IMR-90 (cell line): ENCODE measurements around the gene OSCAR. TPM values are rescaled to one million over a fixed set of nuclear protein-coding genes. Genes with fewer than 3 reads are reported as not detected.

Source experiments
- ATAC-seq: fragments of 200-7000 bp; cut with Tn5 transposase; 2 replicates; pipeline ENCODE4 v1.9.1; 2020; ENCODE audit warnings: low read depth, mild to moderate bottlenecking, moderate library complexity
- BruUV-seq: library from RNA; stranded (reverse); fragments of 400-500 nt; replicated peaks from 2 replicates; lab custom pipeline; 2021; lab: Mats Ljungman, UMichigan
- CTCF ChIA-PET: fragments of 300-600 bp; formaldehyde crosslinking; extraction: SDS; loops from one replicate; lab custom pipeline; 2021; ENCODE audit warnings: antibody characterized with exemption; lab: Yijun Ruan, JAX
- POLR2A ChIA-PET: fragments of 300-600 bp; sonication (Branson Sonifier 250); formaldehyde crosslinking; loops from one replicate; lab custom pipeline; 2022; ENCODE audit warnings: antibody characterized with exemption; ENCODE audit not compliant: unreplicated experiment; lab: Charles Lee
- DNase-seq: peaks from one replicate; pipeline ENCODE4 v3.0.0; 2013
- H2AFZ ChIP-seq: replicated peaks from 2 replicates; pipeline ENCODE3; 2013; ENCODE audit warnings: low read length, mild to moderate bottlenecking; ENCODE audit not compliant: poor library complexity
- H2AK5ac ChIP-seq: 2 replicates; pipeline ENCODE4 v1.6.1; 2013; ENCODE audit warnings: low read depth, low read length, inconsistent platforms
- H2AK9ac ChIP-seq: replicated peaks from 2 replicates; pipeline ENCODE3; 2013; ENCODE audit warnings: mild to moderate bottlenecking, low read depth, low read length, moderate library complexity; ENCODE audit not compliant: poor library complexity
- H2BK120ac ChIP-seq: 2 replicates; pipeline ENCODE4 v1.6.1; 2013; ENCODE audit warnings: low read depth, low read length, inconsistent platforms
- H2BK15ac ChIP-seq: 3 replicates; pipeline ENCODE4 v1.6.1; 2013; ENCODE audit warnings: low read depth, low read length, inconsistent platforms
- H2BK20ac ChIP-seq: 2 replicates; pipeline ENCODE4 v1.6.1; 2013; ENCODE audit warnings: low read depth, mild to moderate bottlenecking, inconsistent platforms, low read length, moderate library complexity
- H2BK5ac ChIP-seq: 2 replicates; pipeline ENCODE4 v1.6.1; 2013; ENCODE audit warnings: mild to moderate bottlenecking, low read depth, low read length, inconsistent platforms; ENCODE audit not compliant: poor library complexity, severe bottlenecking
- H3K14ac ChIP-seq: replicated peaks from 2 replicates; pipeline ENCODE4 v1.6.1; 2013; ENCODE audit warnings: low read depth, low read length, inconsistent platforms
- H3K18ac ChIP-seq: 2 replicates; pipeline ENCODE4 v1.6.1; 2013; ENCODE audit warnings: low read depth, low read length, control low read depth
- H3K23ac ChIP-seq: 2 replicates; pipeline ENCODE4 v1.6.1; 2013; ENCODE audit warnings: low read depth, low read length, inconsistent platforms
- H3K27ac ChIP-seq: 2 replicates; pipeline ENCODE4 v1.5.1; 2013; ENCODE audit warnings: mild to moderate bottlenecking, control low read depth, low read length; ENCODE audit not compliant: insufficient read depth
- H3K27me3 ChIP-seq: 2 replicates; pipeline ENCODE4 v1.6.1; 2013; ENCODE audit warnings: low read length; ENCODE audit not compliant: control insufficient read depth, insufficient read depth
- H3K36me3 ChIP-seq: 2 replicates; pipeline ENCODE4 v1.6.1; 2013; ENCODE audit warnings: low read length, mixed read lengths; ENCODE audit not compliant: control insufficient read depth, insufficient read depth
- H3K4ac ChIP-seq: 2 replicates; pipeline ENCODE4 v1.6.1; 2013; ENCODE audit warnings: low read depth, low read length, inconsistent platforms
- H3K4me1 ChIP-seq: 2 replicates; pipeline ENCODE4 v1.6.1; 2013; ENCODE audit warnings: low read length, mixed read lengths; ENCODE audit not compliant: control insufficient read depth, insufficient read depth
- H3K4me2 ChIP-seq: 2 replicates; pipeline ENCODE4 v1.6.1; 2013; ENCODE audit warnings: low read depth, mild to moderate bottlenecking, control low read depth, low read length, moderate library complexity
- H3K4me3 ChIP-seq: 2 replicates; pipeline ENCODE4 v1.5.1; 2013; ENCODE audit warnings: low read depth, mild to moderate bottlenecking, control low read depth, low read length, moderate library complexity; ENCODE audit not compliant: insufficient read depth
- H3K56ac ChIP-seq: 2 replicates; pipeline ENCODE4 v1.6.1; 2013; ENCODE audit warnings: low read length, inconsistent platforms; ENCODE audit not compliant: insufficient read depth; ENCODE audit errors: extremely low read depth
- H3K79me1 ChIP-seq, 2 experiments: 2 replicates each; pipeline ENCODE4 v1.6.1; 2013; ENCODE audit warnings: low read length in 2 of 2, inconsistent platforms in 1 of 2, low read depth in 1 of 2
- H3K9ac ChIP-seq: 2 replicates; pipeline ENCODE4 v1.6.1; 2013; ENCODE audit warnings: low read depth, low read length, control low read depth
- H3K9me1 ChIP-seq: 2 replicates; pipeline ENCODE4 v1.6.1; 2013; ENCODE audit warnings: low read length, inconsistent platforms; ENCODE audit not compliant: insufficient read depth
- H3K9me3 ChIP-seq: 2 replicates; pipeline ENCODE4 v1.6.1; 2013; ENCODE audit warnings: low read length; ENCODE audit not compliant: control insufficient read depth, insufficient read depth
- H4K20me1 ChIP-seq: 2 replicates; pipeline ENCODE4 v1.6.1; 2013; ENCODE audit warnings: low read length, inconsistent platforms; ENCODE audit not compliant: insufficient read depth
- H4K5ac ChIP-seq: 2 replicates; pipeline ENCODE4 v1.6.1; 2013; ENCODE audit warnings: mild to moderate bottlenecking, low read depth, low read length, control low read depth
- H4K8ac ChIP-seq, 2 experiments: 2 replicates each; pipeline ENCODE4 v1.6.1; 2013; ENCODE audit warnings: low read depth in 2 of 2, low read length in 2 of 2, control low read depth in 1 of 2, inconsistent platforms in 1 of 2
- H4K91ac ChIP-seq: 2 replicates; pipeline ENCODE4 v1.6.1; 2013; ENCODE audit warnings: low read depth, low read length, inconsistent platforms; ENCODE audit not compliant: insufficient read depth
- CHD1 ChIP-seq: IDR thresholded peaks from 2 replicates; pipeline ENCODE4 v1.6.1; 2012; ENCODE audit warnings: low read depth, low read length, improper control_type of control experiment
- FOS ChIP-seq: fragments of 150-350 bp; IDR thresholded peaks from 2 replicates; pipeline ENCODE4 v1.6.1; 2016; ENCODE audit warnings: low read depth, low read length
- MAFK ChIP-seq: IDR thresholded peaks from 2 replicates; pipeline ENCODE4 v1.6.1; 2012; ENCODE audit warnings: low read depth, low read length, improper control_type of control experiment
- MAZ ChIP-seq: IDR thresholded peaks from 2 replicates; pipeline ENCODE4 v1.6.1; 2012; ENCODE audit warnings: low read depth, mild to moderate bottlenecking, low read length, improper control_type of control experiment, moderate library complexity, borderline replicate concordance
- MXI1 ChIP-seq: IDR thresholded peaks from 2 replicates; pipeline ENCODE4 v1.6.1; 2012; ENCODE audit warnings: low read depth, mild to moderate bottlenecking, low read length, moderate library complexity, borderline replicate concordance
- WGBS, 2 experiments: methylation state at CpG; one replicate each; pipeline versions ENCODE4 v1.1.5 to v1.1.7; 2013; ENCODE audit warnings: missing lambda C conversion rate in 2 of 2; ENCODE audit not compliant: insufficient read length in 1 of 2; ENCODE audit errors: extremely low coverage in 2 of 2; 5-methylcytosine and 5-hydroxymethylcytosine counted together
- dilution Hi-C: fragments of 300-500 bp; cut with HindIII; formaldehyde crosslinking; loops from one replicate; pipeline ENCODE4 v1.14.3; 2018; ENCODE audit warnings: low sequenced_read_pairs; ENCODE audit not compliant: unreplicated experiment
- in situ Hi-C: fragments of 300-500 bp; cut with MboI; formaldehyde crosslinking; loops from 3 replicates; pipeline ENCODE4 v1.14.3; 2019; ENCODE audit warnings: low sequenced_read_pairs, inconsistent platforms, mixed read lengths
- intact Hi-C: fragments of 100-400 bp; cut with micrococcal nuclease; formaldehyde crosslinking; loops from 2 replicates; pipeline ENCODE4 v1.10.0; 2022
- polyA plus RNA-seq, 3 experiments: library from polyadenylated mRNA; depleted of rRNA; stranded (reverse); fragments of >200 nt; gene quantifications; 2 replicates each; pipeline ENCODE4 v1.2.3, GENCODE V29; 2012; ENCODE audit warnings: low replicate concordance in 1 of 3
- total RNA-seq: library from RNA; depleted of rRNA; stranded (reverse); fragments of >200 nt; gene quantifications from 2 replicates; pipeline ENCODE4 v1.2.3, GENCODE V29; 2012

OSCAR gene
- total and polyA plus RNA-seq, 2 of the 4 experiments (the other 2 are of a cell fraction), result 0.15 TPM; not detected in 1

DNA sequence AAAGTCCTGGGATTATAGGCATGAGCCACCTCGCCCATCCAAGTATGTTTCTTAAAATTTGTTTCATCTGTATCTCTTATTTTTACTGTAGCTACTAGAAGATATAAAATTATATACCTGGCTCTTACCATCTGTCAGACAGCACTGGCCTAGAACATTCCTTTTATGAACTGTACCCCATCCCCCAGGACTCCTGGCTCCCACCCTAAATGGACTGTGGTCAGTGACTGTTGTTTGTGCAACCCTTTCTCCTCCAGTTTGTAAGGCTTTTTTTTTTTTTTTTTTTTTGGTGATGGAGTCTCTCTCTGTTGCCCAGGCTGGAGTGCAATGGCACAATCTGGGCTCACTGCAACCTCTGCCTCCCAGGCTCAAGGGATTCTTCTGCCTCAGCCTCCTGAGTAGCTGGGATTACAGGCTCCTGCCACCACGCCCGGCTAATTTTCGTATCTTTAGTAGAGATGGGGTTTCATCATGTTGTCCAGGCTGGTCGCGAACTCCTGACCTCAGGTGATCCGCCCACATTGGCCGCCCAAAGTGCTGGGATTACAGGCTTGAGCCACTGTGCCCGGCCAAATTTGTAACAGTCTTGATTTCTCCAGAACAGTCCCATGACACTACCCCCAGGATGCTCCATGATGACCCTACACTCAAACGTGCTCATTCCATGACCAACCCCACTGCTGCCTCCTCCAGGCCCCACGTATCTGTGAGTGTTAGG lies 4.6 kb upstream of the OSCAR start:
- Histone ChIP-seq H3K9me3 (no peaks in the 10 kb centered on the region), H2AFZ (no peak overlapping the region), H3K79me1 (peaks cover 4 to 29% of the 10 kb centered on the region in 2 experiments), H3K4me2 (no peak overlapping the region), H2BK15ac (no peak overlapping the region), H3K4ac (no peak overlapping the region), H3K56ac (no peak overlapping the region), H3K4me1 (no peaks in the 10 kb centered on the region), H4K91ac (no peak overlapping the region), H3K23ac (no peak overlapping the region), H3K27ac (no peak overlapping the region), H3K18ac (no peak overlapping the region), H3K27me3 (no peaks in the 10 kb centered on the region), H4K8ac (no peak overlapping the region), H3K14ac (no peak overlapping the region), H2AK5ac (no peak overlapping the region), H3K36me3 (peaks cover 40% of the 10 kb centered on the region), H2BK20ac (no peak overlapping the region), H3K9me1 (no peaks in the 10 kb centered on the region), H2AK9ac (no peak overlapping the region), H2BK5ac (no peak overlapping the region), H3K4me3 (no peak overlapping the region), H4K20me1 (peaks cover 4% of the 10 kb centered on the region; the same call in 1 of the 2 replicates), H3K9ac (no peak overlapping the region), H4K5ac (no peak overlapping the region), H2BK120ac (no peak overlapping the region)
- ChIA-PET POLR2A (no interaction called here), CTCF (no interaction called here)
- in situ Hi-C loops, result loop anchor here (25.0 kb wide), 1 partner anchor 357 kb away; the partner anchor contains the start of genes CDC42EP5 and LENG9
- ATAC-seq (no peak), DNase-seq (no peak)
- 96% methylated on average over 8 of the region's 11 CpGs; no CpG with 5 or more reads in 1 of the 2 experiments for WGBS, 2 experiments
- dilution Hi-C loops, result no loop called here
- intact Hi-C loops, result loop anchor here (10.0 kb wide), 1 partner anchor 240 kb away; the partner anchor contains the start of gene MYADM
- TF ChIP-seq CHD1, result no peak
- TF ChIP-seq MXI1, result no peak
- no peak for TF ChIP-seq MAFK
- no peak for TF ChIP-seq FOS
- TF ChIP-seq MAZ, result no peak
- BruUV-seq, result TSS peak; percentile 18
